ENCODE results near the gene CYSLTR2.

Gene CYSLTR2

DNA sequence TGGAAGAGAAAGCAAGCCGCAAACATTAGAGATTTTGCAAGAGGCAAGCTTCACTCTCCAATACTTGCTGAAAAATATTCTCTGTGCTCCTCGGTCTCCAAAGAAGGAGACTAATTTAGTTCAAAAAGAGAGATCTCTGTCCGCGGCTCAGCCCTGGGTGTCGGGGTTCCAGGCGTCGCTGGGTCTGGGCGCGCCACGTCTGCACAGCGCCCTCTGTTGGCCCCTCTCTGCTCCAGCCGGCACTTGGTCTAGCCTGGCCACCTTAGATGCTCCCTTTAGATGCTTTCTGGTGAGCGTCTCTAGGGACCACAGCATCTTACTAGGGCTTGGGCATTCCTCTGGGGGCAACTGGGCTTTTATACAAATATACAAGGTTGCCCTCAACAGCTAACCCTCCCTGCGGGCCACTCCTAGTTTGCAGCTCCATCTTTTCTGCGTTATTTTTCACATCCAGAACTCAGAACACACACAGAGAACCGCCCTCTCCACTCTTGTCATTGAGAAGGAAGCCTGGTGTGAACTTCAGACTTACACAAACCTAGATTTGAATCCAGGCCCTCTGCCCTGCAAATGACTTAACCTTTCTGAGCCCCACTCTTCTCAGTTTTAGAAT is 78.3 kb downstream of the CYSLTR2 start:
- H3K27ac ChIP-seq (ENCODE audit: low read depth, low read length), result no peak overlapping the region

DNA sequence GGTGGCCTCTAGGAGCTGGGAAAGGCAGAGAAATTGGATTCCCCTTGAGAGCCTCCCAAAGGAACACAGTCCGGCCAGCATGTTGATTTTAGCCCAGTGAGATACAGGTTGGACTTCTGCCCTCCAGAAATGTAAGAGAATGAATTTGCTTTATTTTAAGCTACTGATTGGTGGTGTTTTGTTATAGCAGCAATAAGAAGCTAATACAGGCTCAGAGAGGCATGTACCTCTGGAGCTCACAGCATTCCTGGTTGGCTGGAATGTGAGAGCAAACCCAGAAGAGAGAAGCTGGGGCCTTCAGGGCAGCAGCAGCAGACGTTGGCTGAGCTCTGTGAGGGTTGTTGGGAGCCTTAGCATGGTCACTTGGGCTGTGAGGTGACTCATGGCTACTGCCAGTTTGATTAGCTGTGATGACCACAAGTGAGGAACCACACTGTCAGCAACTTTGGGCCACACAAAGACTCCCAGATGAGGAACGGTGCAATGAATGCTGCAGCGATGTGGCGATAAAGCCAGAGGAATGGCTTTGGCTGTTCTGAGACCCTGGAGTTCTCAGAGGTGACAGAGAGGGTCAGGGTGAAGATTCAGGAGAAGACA is 80.1 kb downstream of the CYSLTR2 start:
- Histone ChIP-seq H3K27ac (ENCODE audit: low read depth, low read length) (no peak overlapping the region), H3K9ac (ENCODE audit: low read length) (no peak overlapping the region), H3K4me1 (ENCODE audit: control insufficient read depth, insufficient read depth, low read length) (no peaks in the 10 kb centered on the region), H3K27me3 (ENCODE audit: control insufficient read depth, insufficient read depth, low read length) (no peaks in the 10 kb centered on the region), H3K36me3 (ENCODE audit: control insufficient read depth, insufficient read depth, low read length) (no peaks in the 10 kb centered on the region), H3K4me3 (ENCODE audit: low read length) (no peak overlapping the region)

More for the DNA sequence above, 78.3 kb downstream of the CYSLTR2 start:
- no peak overlapping the region for H3K4me3 ChIP-seq (ENCODE audit: low read length)
- H3K27me3 ChIP-seq (ENCODE audit: control insufficient read depth, insufficient read depth, low read length), result no peaks in the 10 kb centered on the region
- no peaks in the 10 kb centered on the region for H3K36me3 ChIP-seq (ENCODE audit: control insufficient read depth, insufficient read depth, low read length)
- H3K9ac ChIP-seq (ENCODE audit: low read length), result no peak overlapping the region
- no peaks in the 10 kb centered on the region for H3K4me1 ChIP-seq (ENCODE audit: control insufficient read depth, insufficient read depth, low read length)

DNA sequence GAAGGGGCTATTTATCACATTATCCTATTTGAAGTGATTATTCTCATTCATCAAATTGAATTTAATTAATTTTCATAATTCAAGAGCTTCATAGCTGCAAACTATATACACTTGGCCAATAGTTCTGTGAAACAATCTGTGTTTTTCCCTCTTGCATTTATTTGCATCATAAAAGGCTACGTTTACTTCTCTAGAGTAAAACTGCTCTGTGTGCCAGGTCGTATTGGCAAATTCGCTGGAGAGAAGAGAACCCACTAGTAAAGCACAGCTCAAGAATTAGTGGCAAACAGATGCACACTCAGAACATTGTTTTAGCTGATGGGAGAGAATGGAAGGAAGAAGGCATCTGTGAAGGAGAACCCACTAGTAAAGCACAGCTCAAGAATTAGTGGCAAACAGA is 81.8 kb downstream of the CYSLTR2 start:
- Histone ChIP-seq H3K4me3 (ENCODE audit: low read length) (no peak overlapping the region), H3K27me3 (ENCODE audit: control insufficient read depth, insufficient read depth, low read length) (no peaks in the 10 kb centered on the region), H3K27ac (ENCODE audit: low read depth, low read length) (no peak overlapping the region), H3K36me3 (ENCODE audit: control insufficient read depth, insufficient read depth, low read length) (no peaks in the 10 kb centered on the region), H3K4me1 (ENCODE audit: control insufficient read depth, insufficient read depth, low read length) (no peaks in the 10 kb centered on the region), H3K9ac (ENCODE audit: low read length) (no peak overlapping the region)

GRCh38 chr13:48737689-48738088 is 84.0 kb downstream of the CYSLTR2 start:
- H3K4me1 ChIP-seq (ENCODE audit: control insufficient read depth, insufficient read depth, low read length), result no peaks in the 10 kb centered on the region
- no peak overlapping the region for H3K9ac ChIP-seq (ENCODE audit: low read length)
- no peak overlapping the region for H3K27ac ChIP-seq (ENCODE audit: low read depth, low read length)
- no peaks in the 10 kb centered on the region for H3K27me3 ChIP-seq (ENCODE audit: control insufficient read depth, insufficient read depth, low read length)
- no peak overlapping the region for H3K4me3 ChIP-seq (ENCODE audit: low read length)
- no peaks in the 10 kb centered on the region for H3K36me3 ChIP-seq (ENCODE audit: control insufficient read depth, insufficient read depth, low read length)

DNA sequence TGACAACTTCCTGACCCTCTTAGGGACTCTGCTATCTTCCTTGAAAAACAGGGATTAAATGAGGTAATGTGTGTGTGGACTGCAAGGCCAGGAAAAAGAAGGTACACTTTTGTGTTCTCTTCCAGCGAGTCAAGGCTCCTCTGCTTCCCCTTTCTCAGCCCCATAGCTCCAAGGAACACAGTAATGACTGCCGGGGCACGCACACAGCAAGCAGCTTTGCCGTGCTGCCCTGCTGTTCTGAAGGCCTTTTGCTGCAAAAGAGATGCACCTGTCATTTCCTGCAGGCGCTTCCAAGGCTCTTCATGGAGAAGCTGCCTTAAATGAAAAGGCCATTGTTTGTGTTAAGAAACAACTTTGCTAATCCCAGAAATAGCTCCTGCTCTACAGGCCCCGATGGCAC is 84.6 kb downstream of the CYSLTR2 start:
- Histone ChIP-seq H3K9ac (ENCODE audit: low read length) (no peak overlapping the region), H3K4me1 (ENCODE audit: control insufficient read depth, insufficient read depth, low read length) (no peaks in the 10 kb centered on the region), H3K4me3 (ENCODE audit: low read length) (no peak overlapping the region), H3K27ac (ENCODE audit: low read depth, low read length) (no peak overlapping the region), H3K36me3 (ENCODE audit: control insufficient read depth, insufficient read depth, low read length) (no peaks in the 10 kb centered on the region), H3K27me3 (ENCODE audit: control insufficient read depth, insufficient read depth, low read length) (no peaks in the 10 kb centered on the region)

- no peaks in the 10 kb centered on the region for H3K27me3 ChIP-seq (ENCODE audit: control insufficient read depth, insufficient read depth, low read length)
- no peak overlapping the region for H3K4me3 ChIP-seq (ENCODE audit: low read length)
- H3K4me1 ChIP-seq (ENCODE audit: control insufficient read depth, insufficient read depth, low read length), result no peaks in the 10 kb centered on the region
- H3K27ac ChIP-seq (ENCODE audit: low read depth, low read length), result no peak overlapping the region
- H3K9ac ChIP-seq (ENCODE audit: low read length), result no peak overlapping the region
- no peaks in the 10 kb centered on the region for H3K36me3 ChIP-seq (ENCODE audit: control insufficient read depth, insufficient read depth, low read length)
These were observed 85.7 kb downstream of the CYSLTR2 start for GRCh38 chr13:48739386-48739964.

DNA sequence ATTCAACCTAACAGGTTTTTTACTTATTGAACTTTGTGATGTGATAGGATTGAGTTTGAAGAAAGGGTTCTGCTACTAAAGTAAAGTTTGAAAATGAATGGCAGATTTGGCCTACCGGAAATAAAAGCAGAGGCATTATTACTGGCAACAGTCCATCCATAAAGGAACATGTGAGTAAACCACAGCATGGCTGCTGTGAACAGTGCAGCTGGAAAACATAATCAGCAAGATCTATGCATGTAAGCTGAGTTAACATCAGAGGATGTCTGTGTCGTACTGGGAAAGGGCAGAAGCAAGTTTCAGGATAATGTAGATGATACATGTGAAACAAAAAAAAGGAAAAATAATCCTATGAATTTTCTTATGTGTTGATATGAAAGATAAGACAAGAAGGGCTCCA is 87.6 kb downstream of the CYSLTR2 start:
- no peak overlapping the region for H3K4me3 ChIP-seq (ENCODE audit: low read length)
- H3K36me3 ChIP-seq (ENCODE audit: control insufficient read depth, insufficient read depth, low read length), result no peaks in the 10 kb centered on the region
- H3K9ac ChIP-seq (ENCODE audit: low read length), result no peak overlapping the region
- H3K4me1 ChIP-seq (ENCODE audit: control insufficient read depth, insufficient read depth, low read length), result no peaks in the 10 kb centered on the region
- H3K27ac ChIP-seq (ENCODE audit: low read depth, low read length), result no peak overlapping the region
- no peaks in the 10 kb centered on the region for H3K27me3 ChIP-seq (ENCODE audit: control insufficient read depth, insufficient read depth, low read length)

DNA sequence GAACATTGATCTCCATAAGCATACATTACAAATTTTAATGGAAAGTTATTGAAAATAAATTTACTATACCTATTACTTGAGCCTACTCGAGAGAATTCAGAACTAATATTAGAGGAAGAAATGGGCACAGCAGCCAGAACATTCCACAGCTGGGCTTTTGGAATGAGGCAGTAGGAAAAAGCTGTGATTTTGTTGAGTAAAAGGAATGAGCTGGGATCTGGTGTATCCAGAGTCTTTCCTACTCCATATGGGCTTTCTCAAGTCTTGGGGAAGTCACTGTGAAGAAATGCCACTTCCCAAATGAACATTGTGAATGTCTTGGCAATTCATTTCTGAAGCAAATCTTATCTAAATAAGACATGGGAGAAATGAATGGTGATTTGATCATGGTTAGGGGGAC is 93.1 kb downstream of the CYSLTR2 start:
- Histone ChIP-seq H3K4me1 (ENCODE audit: control insufficient read depth, insufficient read depth, low read length) (peaks cover 16% of the 10 kb centered on the region), H3K4me3 (ENCODE audit: low read length) (no peak overlapping the region), H3K36me3 (ENCODE audit: control insufficient read depth, insufficient read depth, low read length) (no peaks in the 10 kb centered on the region), H3K9ac (ENCODE audit: low read length) (no peak overlapping the region), H3K27ac (ENCODE audit: low read depth, low read length) (no peak overlapping the region), H3K27me3 (ENCODE audit: control insufficient read depth, insufficient read depth, low read length) (no peaks in the 10 kb centered on the region)

DNA sequence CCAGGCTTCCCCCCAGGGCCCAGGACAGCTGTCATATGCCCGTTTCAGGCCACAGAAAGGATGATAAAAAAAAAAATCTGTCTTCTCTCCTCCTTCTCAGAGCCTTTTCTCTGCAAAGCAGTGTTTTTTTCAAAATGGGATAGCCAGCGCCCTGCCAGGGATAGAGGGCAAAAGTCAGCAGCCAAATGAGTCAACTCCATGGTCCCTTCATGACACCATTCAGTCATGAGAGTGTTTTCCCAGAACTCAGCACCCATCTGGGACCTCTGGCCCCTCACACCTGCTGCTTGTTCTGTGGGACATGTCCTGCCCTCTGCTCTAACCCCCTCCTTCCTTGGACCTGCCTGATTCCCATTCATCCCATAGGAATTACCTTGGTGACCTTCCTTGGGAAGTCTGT is 95.0 kb downstream of the CYSLTR2 start:
- no peaks in the 10 kb centered on the region for H3K36me3 ChIP-seq (ENCODE audit: control insufficient read depth, insufficient read depth, low read length)
- no peak overlapping the region for H3K27ac ChIP-seq (ENCODE audit: low read depth, low read length)
- no peaks in the 10 kb centered on the region for H3K27me3 ChIP-seq (ENCODE audit: control insufficient read depth, insufficient read depth, low read length)
- peaks cover 16% of the 10 kb centered on the region for H3K4me1 ChIP-seq (ENCODE audit: control insufficient read depth, insufficient read depth, low read length)
- no peak overlapping the region for H3K4me3 ChIP-seq (ENCODE audit: low read length)
- H3K9ac ChIP-seq (ENCODE audit: low read length), result no peak overlapping the region

DNA sequence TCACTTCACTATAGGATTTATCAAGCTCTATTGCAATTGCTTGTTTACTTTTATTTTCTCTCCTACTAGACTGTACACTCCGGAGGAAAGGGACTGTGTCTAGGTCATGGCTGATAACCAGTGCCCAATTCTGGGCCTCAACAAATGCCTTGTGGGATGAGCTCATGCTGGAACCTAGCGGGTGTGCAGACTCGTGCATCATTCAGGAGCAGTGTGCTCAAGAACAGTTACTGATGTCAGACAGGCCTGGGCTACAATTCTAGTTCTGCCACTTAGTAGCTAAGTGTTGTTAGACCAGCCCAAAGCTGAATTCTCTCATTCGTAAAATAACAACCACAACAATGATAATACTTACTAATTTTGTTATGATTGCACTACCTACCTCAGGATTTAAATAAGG is 95.4 kb downstream of the CYSLTR2 start:
- peak overlapping the region; percentile 19 for H3K27ac ChIP-seq (ENCODE audit: low read depth, low read length)
- H3K36me3 ChIP-seq (ENCODE audit: control insufficient read depth, insufficient read depth, low read length), result no peaks in the 10 kb centered on the region
- H3K27me3 ChIP-seq (ENCODE audit: control insufficient read depth, insufficient read depth, low read length), result no peaks in the 10 kb centered on the region
- H3K4me3 ChIP-seq (ENCODE audit: low read length), result no peak overlapping the region
- peaks cover 16% of the 10 kb centered on the region for H3K4me1 ChIP-seq (ENCODE audit: control insufficient read depth, insufficient read depth, low read length)
- H3K9ac ChIP-seq (ENCODE audit: low read length), result no peak overlapping the region

DNA sequence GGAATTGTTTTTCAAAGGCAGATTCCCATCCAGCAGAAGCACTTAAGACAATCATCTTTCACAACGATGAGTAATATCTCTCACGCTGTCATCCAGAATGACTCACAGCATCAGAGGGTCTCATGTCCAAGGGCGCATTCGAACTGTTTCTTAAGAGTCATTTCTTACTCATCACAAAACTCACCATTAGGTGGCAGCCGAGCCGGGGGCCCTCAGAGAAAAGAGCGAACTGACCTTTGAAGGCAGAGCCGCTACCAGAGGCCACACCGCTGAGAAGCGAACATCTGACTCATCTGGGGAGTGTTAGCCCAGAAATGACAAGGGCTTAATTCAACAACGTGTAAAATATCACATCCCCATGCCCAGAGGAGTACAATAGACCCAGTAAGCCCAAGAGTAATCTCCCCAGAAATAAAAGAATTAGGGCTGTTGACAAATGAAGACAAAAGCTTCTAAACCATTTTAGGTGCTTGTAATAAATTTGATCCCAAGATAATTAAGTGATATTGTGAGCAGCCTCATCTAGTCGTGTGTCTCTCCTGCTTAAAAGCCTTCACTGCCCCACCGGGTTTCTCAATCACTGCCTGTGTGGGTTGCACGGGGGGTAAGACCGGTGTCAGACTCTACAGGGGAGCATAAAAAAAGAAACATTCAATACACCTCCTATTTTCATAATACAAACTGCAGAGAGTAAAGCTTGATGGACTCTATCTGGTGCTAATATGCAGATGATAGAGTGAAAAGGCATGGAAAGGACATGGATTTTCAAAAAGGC is 96.2 kb downstream of the CYSLTR2 start:
- Histone ChIP-seq H3K27ac (ENCODE audit: low read depth, low read length) (peak overlapping the region; percentile 83), H3K27me3 (ENCODE audit: control insufficient read depth, insufficient read depth, low read length) (no peaks in the 10 kb centered on the region), H3K36me3 (ENCODE audit: control insufficient read depth, insufficient read depth, low read length) (no peaks in the 10 kb centered on the region), H3K4me1 (ENCODE audit: control insufficient read depth, insufficient read depth, low read length) (peaks cover 16% of the 10 kb centered on the region), H3K4me3 (ENCODE audit: low read length) (no peak overlapping the region), H3K9ac (ENCODE audit: low read length) (no peak overlapping the region)

DNA sequence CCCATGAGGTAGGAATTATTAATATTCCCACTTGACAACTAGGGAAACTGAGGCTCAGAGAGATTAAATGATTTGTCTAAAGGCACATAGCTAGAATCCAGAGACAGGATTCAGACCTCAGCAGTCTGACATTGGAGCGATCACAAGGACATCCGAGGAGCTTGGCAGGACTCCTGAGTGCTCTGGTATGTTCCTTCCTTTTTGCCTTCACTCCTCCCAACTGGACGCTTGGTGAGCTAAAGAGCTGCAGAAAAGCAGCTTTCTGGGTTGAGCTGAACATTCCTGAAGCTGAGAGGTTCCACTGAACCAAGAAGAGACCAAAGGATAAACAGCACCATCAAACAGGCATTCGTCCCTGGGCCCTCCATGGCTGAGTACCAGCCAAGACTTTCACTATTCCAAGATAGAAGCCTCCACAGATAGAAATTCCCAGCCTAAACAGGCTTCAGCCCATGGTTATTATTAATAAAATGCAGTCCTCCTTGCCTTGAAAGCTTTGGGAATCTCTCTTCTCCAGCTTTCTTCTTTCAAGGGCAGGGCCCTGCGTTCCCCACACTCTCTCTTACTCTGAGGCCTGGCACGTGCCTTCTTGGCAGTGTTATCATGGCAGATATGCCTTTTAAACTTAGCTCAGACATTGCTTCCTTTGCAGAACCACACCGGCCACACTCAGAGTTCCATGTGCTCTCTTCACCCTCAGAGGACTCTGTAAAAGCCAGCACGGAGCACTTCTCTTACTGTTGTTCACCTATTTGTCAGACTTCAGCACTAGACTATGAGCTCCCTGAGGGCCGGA is 97.1 kb downstream of the CYSLTR2 start:
- Histone ChIP-seq H3K9ac (ENCODE audit: low read length) (no peak overlapping the region), H3K4me3 (ENCODE audit: low read length) (no peak overlapping the region), H3K27me3 (ENCODE audit: control insufficient read depth, insufficient read depth, low read length) (no peaks in the 10 kb centered on the region), H3K4me1 (ENCODE audit: control insufficient read depth, insufficient read depth, low read length) (peaks cover 16% of the 10 kb centered on the region), H3K27ac (ENCODE audit: low read depth, low read length) (peak overlapping the region; percentile 83), H3K36me3 (ENCODE audit: control insufficient read depth, insufficient read depth, low read length) (no peaks in the 10 kb centered on the region)
